Glomerular endothelial cell (primary cell): Measurements from ENCODE around the gene PPP2R5A. TPM values are rescaled to one million over a fixed set of nuclear protein-coding genes. Genes with fewer than 3 reads are reported as not detected.
A peak's percentile ranks its signal among the peaks of the same experiment; 100 is the strongest.
"Not testable (repeated sequence)": the region's sequence is repeated elsewhere in the genome, so short reads cannot be mapped to it uniquely, and the experiment has no call there.

ENCODE experiments used
- DNase-seq: peaks from one replicate; pipeline ENCODE4 v3.0.0-alpha.2; 2011; ENCODE audit warnings: low read depth, low spot score; ENCODE audit errors: extremely low read depth
- total RNA-seq: library from RNA; depleted of rRNA; stranded (reverse); fragments of >200 nt; gene quantifications from 2 replicates; pipeline ENCODE4 v1.2.3, GENCODE V29; 2015

The PPP2R5A gene
- total RNA-seq, 1 donor from 2014 or later: 45.5 TPM

DNA sequence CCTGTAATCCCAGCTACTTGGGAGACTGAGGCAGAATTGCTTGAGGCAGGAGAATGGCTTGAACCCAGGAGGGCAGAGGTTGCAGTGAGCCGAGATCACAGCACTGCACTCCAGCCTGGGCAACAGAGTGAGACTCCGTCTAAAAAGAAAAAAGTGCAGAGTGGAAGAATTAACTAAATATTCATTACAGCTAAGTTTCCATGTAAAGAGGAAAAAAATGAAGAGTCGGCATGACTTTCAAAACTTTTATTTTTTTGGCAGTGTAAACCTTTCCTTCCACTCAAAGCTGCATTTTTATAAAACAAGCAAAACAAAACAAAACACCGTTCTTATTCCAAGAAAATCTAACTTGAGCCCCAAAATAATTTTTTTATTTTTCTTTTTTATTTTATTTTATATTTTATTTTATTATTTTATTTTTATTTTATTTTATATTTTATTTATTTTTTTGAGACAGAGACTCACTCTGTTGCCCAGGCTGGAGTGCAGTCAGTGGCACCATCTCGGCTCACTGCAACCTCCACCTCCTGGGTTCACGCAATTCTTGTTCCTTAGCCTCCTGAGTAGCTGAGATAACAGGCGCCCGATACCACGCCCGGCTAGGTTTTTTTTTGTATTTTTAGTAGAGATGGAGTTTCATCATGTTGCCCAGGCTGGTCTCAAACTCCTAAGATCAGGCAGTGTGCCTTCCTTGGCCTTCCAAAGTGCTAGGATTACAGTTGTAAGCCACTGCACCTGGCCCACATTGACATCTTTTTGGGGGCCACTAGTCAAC is 66.6 kb downstream of the PPP2R5A start:
- DNase-seq: no peak

DNA sequence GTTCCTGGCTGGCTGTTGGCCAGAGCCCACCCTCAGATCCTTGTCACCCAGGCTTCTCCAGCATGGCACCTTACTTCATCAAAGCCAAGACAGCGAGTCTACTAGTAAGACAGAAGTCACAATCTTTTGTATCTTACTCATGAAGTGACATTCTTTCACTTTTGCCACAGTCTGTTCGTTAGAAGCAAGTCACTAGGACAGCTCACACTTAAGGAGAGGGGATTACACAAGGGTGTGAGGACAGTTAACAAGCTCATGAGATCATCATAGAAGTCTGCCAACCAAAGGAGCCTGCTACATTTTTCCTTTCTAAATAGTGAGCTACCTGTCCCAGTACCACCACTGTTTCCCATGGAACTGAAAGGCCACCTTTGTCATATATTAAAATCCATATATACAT is 68.0 kb downstream of the PPP2R5A start:
- no peak for DNase-seq

DNA sequence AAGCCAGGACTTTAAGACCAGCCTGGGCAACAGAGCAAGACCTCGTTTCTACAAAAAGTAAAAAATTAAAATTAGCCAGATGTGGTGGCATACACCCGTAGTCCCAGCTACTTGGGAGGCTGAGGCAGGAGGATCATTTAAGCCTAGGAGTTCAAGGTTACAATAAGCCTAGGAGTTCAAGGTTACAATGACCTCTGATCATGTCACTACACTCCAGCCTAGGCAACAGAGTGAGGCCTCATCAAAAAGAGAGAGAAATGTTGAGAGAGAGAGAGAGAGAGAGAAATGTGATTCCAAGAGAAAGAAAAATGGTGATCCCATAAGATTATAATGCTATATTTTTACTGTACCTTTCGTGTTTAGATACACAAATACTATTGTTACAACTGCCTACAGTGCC is 69.3 kb downstream of the PPP2R5A start:
- DNase-seq: no peak

DNA sequence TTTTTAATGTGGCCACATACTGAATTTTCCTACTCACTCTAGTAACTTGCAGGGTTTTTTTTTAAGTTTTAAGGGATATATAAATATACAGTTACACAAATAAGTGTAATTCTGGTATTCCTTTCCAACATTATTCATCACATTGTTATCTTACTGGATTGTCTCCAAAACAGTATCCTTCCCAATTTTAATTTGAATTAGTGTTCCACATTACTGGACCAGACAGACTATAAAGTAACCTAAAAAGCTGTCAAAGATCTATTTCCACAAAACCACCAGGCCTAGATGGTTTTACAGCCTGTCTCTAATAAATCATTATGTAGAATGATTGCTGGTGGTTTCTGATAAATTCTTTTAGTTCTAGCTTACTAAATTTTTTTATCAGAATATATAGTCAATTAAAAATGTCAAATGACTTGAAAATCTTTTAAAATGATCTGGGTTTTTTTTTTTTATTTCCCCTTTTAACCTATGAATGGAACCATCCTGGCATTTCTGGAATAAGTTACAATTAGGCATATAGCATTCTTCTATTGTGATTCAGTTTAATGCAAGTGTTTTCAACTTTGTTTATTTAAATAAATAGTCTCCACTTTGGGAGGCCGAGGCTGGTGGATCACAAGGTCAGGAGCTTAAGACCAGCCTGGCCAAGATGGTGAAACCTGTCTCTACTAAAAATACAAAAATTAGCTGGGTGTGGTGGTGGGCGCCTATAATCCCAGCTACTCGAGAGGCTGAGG is 70.2 kb downstream of the PPP2R5A start:
- DNase-seq: no peak

DNA sequence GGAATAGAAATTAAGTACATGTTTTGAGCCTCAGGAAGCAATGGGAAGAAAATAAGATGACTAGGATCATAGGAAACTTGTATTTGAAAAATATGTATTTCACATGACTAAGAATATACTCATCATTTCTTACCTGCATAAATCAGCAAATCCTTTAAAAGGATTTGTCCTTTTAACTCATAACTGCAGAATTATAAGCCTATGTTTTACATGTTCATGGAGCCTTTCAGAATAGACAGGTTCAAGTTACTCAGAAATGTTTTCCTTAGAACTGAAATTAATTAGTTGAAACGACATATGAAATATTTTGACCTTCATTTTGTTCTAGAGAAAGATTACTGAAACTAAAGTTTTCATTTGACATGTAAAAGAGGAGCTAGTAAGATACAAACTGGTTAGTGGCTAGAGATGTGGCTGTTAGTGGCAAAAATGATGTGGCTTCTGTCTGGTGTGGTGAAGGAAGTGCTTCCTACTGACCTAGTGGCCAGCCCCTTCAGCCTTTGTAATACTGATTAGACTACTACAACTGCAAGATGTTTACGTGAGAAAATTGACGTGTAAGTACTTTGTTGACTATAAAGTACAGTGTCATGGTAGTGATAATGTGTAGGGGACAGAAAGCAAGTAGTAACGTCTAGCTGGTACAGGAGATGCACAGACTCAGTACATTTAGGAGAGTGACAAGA is 74.7 kb downstream of the PPP2R5A start:
- no peak for DNase-seq

DNA sequence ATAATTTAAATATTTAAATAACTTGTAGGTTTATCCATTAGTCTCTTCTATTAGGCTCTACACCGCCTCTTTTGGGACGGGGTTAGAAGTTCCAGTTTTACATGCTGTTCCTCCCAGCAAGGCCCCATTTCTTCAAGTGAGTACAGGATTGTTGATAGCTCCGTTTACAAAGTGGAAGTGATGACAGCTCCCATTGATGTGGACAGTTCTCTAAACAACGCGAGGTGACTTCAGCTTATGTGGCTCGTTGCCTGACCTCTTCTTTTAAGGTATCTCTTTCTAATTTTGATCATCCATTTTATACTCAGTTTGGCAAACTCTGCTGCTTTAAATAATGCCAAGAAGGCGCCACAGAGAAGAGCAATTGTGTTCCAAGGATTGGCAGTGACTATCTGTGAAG is 79.8 kb downstream of the PPP2R5A start:
- no peak for DNase-seq

DNA sequence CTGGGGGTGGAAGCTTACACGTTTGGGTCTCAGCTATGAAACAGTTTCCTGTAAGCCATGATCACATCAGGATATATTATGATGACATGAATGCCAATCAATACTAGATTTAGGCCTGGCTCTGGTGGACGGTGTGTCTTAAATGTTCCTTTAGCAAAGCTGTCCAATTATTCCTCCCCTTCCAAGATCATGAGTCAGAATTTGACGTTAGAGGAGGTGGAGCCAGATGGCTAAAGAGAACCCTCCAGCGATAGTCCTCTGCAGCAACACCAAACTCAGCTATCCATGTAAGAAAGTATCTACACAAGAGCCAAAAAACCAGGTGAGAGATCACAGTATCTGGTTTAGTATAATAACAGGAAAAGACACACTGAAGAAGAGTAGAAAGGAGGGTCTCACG is 81.7 kb downstream of the PPP2R5A start:
- no peak for DNase-seq

DNA sequence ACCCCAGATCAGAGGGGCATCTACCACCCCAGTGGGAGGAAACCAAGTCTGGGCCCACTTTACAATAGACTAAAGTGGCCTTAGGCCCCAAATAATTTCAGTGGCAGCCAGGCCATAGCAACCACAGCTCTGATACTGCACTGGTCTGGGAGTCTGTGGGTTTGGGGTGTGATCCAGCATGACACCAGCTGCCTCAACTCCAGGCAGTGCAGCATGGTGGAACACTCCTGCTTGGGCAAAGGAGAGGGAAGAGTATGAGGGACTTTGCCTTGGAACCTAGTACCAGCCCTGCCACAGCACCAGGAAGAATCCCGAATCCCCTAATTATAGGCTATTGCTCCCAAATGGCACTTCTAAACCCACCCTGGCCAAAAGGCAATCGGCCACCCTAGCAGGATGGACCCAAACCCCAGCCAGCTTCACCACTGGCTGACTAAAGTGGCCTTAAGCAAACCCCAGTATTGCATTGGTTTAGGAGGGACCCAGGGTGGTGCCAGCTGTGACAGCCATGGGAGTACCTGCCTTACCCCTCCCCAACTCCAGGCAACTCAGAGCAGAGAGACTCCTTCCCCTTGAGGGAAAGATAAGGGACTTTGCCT is 82.4 kb downstream of the PPP2R5A start:
- no peak for DNase-seq

DNA sequence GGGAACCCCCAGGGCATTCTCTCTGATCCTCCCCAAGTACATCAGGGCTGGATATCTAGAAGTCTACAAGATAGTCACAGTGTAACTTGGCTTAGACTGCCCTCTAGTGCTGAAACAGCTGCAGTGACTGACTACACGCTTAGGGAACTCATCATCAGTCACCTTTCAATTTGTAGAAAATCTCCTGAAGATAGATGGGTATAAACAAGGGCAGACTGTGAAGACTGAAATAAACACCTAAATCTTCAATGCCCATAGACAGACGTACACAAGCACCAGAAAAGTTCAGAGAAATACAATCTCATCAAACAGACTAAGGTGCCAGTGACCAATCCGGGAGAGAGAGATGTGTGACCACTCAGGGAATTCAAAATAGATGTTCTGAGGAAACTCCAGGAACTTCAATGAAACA is 82.9 kb downstream of the PPP2R5A start:
- peak; percentile 48 for DNase-seq

DNA sequence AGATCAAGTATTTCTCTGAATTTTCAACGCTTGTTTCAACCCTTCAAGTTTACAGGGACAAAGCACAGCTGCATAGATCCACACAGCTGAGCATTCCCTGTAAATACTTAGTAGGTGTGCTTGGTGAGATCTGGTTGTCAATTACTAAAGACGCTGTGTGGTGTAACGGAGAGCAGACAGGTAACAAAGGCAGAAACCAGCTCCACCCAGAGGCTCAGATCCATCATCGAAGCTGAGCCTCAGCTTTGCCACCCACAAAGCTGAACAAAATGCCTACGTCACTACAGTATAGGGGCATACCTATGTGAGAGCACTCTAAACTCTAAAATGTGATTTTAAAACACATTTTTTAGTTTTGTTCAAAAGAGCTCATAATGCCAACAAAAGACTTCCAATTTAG is 90.8 kb downstream of the PPP2R5A start:
- DNase-seq: no peak

DNA sequence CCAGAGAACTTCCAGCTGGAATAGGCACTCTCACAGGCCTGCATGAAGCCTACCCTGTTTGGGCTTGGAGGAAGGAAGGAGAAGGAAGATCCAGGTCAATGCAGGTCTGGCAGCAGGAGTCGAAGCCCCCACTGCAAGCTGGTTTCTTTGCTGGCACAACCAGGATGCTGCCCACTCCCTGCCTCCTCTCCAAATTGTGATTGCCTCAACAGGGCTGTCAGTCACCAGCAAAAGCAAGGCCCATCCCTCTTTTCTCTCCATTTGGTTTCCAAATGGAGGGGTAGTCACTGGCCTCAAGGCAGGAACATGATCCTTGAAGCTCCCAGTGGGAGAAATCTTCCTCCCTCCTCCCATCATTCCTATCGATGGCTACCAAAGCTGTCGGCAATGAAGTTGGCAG is 92.4 kb downstream of the PPP2R5A start:
- DNase-seq: no peak

DNA sequence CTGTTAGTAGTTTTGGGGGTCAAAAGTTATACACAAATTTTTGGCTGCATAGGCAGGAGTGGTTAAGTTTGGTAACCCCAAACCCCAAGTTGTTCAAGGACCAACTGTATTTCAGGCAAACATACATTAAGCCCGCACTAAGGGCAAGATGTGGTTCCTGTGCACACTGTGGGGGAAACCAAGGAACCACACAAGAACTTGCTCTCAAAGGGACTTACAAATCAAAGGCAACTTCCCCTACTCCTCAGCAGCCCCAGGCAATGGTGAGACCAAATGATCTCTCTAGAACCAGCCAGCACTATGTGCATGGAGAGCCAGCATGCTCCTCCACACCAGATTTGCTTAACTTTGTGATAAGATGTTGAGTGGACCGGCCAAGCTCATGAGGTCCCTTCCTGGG is 94.2 kb downstream of the PPP2R5A start:
- no peak for DNase-seq

DNA sequence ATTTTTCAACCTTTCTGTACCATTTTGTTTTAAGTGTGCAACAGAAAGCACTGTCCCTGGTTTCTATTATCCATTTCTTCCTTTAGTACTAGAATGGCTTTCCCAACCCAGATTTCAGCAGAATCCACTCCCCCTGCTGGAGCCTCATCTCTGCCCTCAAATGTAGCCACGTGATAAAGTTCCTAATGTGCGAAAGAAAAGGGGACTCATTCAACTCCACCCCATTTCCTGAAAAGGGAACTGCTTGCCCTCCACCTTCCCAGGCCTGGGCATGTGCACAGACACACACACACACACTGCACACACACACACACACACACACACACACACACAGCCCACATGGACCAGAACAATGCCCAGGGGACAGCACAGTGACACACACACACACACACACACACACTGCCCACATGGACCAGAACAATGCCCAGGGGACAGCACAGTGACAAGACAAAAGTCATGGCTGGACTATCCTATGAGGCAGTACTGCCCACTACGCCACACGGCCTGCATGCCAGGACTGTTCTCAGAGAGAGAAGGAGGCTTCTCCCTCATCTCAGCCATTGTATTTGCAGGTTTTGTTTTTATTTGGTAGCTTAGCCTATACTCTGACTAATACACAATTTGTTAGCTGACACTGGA is 96.3 kb downstream of the PPP2R5A start:
- no peak for DNase-seq

DNA sequence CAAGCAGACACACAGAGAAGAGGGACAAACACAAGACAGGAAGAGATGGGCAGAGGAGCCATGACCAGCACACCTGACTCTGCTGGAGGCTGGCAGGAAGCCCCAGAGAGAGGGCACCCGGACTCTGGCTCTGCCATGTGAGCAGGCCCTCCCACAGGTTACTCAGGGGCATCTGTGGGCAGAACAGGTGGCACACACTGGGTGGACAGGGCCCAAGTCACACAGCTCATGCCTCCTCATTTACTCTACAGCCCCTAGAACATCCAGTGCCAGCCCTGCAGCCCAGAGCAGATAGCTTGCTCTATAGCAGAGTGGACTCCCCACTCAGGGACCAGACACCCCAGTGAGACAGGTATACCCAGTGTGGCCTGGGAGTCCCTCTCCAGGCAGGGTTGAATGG is 100.8 kb downstream of the PPP2R5A start:
- DNase-seq: no peak

DNA sequence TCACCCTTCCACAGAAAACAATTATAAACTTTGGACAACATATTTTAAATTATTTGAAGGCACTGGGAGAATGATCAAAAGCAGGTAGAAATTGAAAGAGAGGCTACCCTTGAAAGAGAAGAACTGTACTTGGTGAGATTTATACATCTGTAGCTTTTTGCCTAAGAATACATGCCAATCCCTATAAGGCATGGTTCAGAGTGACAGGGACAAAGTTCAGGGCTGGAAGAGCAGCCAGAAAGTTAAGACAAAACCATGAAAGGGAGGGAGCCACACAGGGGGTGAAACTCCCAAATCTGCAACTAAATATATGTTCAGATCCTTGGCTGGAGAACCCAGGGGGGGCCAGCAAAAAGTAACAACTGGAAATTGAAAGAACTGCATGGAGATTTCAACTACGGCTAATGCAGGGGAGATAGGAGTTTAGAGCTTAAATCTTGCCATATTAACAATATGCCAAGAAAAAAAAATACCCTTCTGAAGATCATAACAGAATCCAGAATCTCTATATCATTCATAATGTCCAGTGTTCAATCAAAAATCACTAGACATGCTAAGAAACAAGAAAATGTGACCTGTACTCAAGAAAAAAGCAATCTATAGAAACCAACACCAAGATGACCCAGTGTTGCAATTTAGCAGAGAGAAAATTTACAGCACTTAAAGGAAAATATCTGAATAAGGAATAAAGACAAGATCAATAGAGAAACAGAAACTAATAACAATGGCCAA is 103.9 kb downstream of the PPP2R5A start:
- DNase-seq: no peak

DNA sequence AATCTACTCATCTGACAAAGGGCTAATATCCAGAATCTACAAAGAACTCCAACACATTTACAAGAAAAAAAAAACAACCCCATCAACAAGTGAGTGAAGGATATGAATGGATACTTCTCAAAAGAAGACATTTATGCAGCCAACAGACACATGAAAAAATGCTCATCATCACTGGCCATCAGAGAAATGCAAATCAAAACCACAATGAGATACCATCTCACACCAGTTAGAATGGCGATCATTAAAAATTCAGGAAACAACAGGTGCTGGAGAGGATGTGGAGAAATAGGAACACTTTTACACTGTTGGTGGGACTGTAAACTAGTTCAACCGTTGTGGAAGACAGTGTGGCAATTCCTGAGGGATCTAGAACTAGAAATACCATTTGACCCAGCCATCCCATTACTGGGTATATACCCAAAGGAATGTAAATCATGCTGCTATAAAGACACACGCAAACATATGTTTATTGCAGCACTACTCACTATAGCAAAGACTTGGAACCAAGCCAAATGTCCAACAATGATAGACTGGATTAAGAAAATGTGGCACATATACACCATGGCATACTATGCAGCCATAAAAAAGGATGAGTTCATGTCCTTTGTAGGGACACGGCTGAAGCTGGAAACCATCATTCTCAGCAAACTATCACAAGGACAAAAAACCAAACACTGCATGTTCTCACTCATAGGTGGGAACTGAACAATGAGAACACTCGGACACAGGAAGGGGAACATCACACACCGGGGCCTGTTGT is 110.6 kb downstream of the PPP2R5A start:
- not testable (repeated sequence) for DNase-seq

DNA sequence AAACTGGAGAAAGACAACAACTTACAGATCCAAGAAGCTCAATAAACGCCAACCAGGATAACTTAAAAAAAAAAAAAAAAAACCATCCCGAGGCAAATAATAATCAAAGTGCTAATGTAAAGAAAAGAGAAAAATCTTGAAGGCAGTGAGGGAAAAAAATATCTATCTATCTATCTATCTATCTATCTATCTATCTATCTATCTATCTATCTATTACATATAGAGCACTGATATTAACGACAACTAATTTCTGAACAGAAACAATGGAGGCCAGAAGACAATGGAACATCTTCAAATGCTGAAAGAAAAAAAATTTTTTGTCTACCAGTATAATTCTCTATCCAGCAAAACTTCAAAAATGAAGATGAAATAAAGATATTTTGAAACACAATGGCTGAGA is 111.4 kb downstream of the PPP2R5A start:
- DNase-seq: no peak

DNA sequence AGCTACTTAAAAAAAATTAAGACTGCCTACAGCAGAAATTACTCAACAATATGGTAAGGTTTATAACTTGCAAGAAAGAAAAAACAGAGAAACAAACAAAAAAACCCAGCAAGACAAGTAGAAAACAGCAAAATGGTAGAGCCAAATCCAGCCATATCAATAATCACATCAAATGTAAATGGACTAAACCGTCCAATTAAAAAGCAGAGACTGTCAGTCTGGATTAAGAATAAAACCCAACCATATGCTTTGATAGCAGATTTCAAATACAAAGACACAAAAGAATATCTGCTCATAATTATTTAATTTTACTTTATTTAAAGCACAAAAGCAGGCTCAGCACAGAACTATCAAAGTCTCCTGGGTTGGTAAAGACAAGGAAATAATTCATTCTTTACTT is 112.0 kb downstream of the PPP2R5A start:
- DNase-seq: no peak

DNA sequence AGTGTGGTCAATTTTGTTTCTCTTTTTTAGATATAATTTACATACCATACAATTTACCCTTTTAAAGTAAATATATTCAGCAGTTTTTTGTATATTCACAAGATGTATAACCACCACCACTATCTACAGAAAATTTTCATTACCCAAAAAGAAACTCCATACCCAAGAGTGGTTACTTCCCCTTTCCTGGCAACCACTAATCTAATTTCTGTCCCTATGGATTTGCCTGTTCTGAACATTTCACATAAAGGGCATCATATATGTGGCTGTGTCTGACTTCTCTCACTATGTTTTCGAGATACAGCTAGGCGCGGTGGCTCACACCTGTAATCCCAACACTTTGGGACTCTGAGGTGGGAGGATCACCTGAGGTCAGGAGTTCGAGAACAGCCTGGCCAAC is 115.8 kb downstream of the PPP2R5A start:
- no peak for DNase-seq
